T-helper 1 cell treated with Interleukin-12 subunit alpha and Interleukin-12 subunit beta and Interleukin-4 antibody, amounts not matched to agents 30 μg/mL and 1 μg/mL, for 36 hours (primary cell): Measurements from ENCODE around the gene PDSS2.

Experiments used
- H3K27ac Mint-ChIP-seq: one replicate; pipeline ENCODE4 v1.8.0; 2021; ENCODE audit warnings: mild to moderate bottlenecking, mixed read lengths
- H3K27me3 Mint-ChIP-seq: one replicate; pipeline ENCODE4 v1.8.0; 2021; ENCODE audit warnings: low read depth, mixed read lengths
- H3K36me3 Mint-ChIP-seq: one replicate; pipeline ENCODE4 v1.8.0; 2021; ENCODE audit warnings: low read depth, mixed read lengths
- H3K4me1 Mint-ChIP-seq: one replicate; pipeline ENCODE4 v1.8.0; 2021; ENCODE audit warnings: low read depth, mixed read lengths
- H3K4me3 Mint-ChIP-seq: one replicate; pipeline ENCODE4 v1.8.0; 2021; ENCODE audit warnings: mild to moderate bottlenecking, moderate library complexity, mixed read lengths
- H3K9me3 Mint-ChIP-seq: one replicate; pipeline ENCODE4 v1.8.0; 2021; ENCODE audit warnings: mixed read lengths

Gene PDSS2

DNA sequence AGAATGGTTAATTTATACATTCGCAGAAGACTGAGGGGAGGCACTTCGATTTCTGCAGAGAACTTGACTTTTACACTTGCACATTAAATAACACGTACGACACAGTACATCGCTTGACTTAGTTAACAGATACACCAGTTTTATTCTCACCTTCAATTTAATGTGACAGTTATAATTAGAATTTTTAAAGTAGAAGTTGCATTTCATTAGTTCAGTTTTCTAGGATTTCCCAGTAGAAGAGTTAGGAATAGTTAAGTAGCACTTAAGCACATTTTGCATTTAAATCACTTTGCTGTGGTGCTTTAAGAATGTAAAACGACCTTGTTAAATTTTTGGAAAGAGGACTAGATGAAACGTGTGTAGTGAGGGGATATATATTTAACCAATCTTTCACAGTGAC is 342.4 kb downstream of the PDSS2 start:
- H3K27me3 Mint-ChIP-seq: peaks cover 20% of the 10 kb centered on the region
- H3K4me3 Mint-ChIP-seq: no peak overlapping the region
- H3K9me3 Mint-ChIP-seq: no peaks in the 10 kb centered on the region
- peaks cover 14% of the 10 kb centered on the region for H3K4me1 Mint-ChIP-seq
- no peak overlapping the region for H3K27ac Mint-ChIP-seq
- H3K36me3 Mint-ChIP-seq: no peaks in the 10 kb centered on the region

DNA sequence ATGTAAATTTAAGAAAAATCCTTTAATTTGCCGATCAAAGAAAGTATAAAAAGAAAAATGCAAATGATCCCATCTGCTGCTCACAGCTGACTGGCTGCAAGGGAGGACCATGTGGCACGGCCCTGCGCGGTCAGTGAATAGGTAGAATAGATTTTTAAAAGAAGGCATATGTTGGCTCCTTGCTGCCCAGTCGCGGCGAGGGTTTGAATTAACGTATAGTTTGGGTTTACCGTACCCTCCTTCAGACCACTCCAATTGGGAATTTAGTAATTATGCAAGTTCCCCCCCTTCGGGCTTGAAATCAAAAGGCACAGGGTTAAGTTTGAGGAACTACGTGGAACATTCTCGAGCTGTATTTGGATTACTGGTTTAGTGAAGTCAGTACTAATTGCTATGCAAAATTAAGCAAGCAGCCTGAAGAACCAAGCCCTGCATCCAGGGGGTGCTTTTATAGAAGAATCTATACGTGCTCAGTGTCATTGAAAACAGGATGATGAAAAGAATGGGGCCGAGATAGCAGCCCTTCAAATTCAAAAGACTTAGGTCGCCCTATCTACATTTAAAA is 343.0 kb downstream of the PDSS2 start:
- Mint-ChIP-seq H3K27me3 (peaks cover 20% of the 10 kb centered on the region), H3K4me3 (peak overlapping the region; percentile 78), H3K36me3 (no peaks in the 10 kb centered on the region), H3K4me1 (peaks cover 14% of the 10 kb centered on the region), H3K9me3 (no peaks in the 10 kb centered on the region), H3K27ac (no peak overlapping the region)

GRCh38 chr6:107115695-107116327 is 343.6 kb downstream of the PDSS2 start:
- Mint-ChIP-seq H3K36me3 (no peaks in the 10 kb centered on the region), H3K4me1 (peaks cover 14% of the 10 kb centered on the region), H3K9me3 (no peaks in the 10 kb centered on the region), H3K4me3 (peak overlapping the region; percentile 78), H3K27me3 (peaks cover 20% of the 10 kb centered on the region), H3K27ac (no peak overlapping the region)

GRCh38 chr6:107114926-107115694 is 344.3 kb downstream of the PDSS2 start, which contains the start of gene BEND3:
TSS of gene BEND3 (minus strand) at chr6:107115515. CDS start at chr6:107099285, 16,230 bp downstream.
- peaks cover 20% of the 10 kb centered on the region for H3K27me3 Mint-ChIP-seq
- H3K9me3 Mint-ChIP-seq: no peaks in the 10 kb centered on the region
- H3K36me3 Mint-ChIP-seq: no peaks in the 10 kb centered on the region
- peaks cover 14% of the 10 kb centered on the region for H3K4me1 Mint-ChIP-seq
- H3K4me3 Mint-ChIP-seq: peak within 1 kb of the TSS; percentile 78
- no peak within 1 kb of the TSS for H3K27ac Mint-ChIP-seq

DNA sequence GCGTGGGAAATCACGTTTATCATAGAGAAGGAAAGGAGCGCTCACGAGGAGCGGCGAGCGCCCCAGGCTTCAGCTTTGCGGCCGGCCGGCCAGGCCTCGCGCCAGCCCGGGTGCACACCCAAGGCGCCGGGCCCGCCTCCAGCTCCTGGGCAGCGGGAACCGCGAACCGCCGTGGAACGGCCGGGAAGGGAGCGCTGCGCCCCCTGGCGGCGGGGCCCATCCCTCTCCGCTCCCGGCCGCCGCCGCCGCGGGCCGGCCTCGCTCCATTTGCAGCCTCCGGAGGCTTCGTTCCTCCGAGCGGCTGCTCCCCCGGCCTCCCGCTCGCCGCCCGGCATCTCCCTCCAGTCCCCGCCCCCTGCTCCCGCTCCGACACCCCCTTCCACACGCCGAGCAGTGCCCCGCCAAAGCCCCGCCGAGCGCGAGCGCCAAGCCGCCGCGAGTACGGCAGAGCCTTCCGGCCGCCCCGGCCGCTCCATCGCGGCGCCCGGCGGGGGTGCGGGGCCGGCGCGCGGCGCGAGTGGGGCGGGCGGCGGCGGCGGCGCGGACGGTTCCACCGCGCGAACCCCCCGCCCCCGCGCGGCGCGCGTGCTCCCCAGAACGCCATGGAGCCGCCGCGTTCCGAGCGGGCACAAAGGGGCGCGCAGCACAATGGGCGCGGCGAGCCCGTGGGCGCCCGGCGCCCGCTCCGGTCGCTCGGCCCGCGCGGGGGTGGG is 345.0 kb downstream of the PDSS2 start:
- Mint-ChIP-seq H3K4me3 (peak overlapping the region; percentile 73), H3K27ac (peak overlapping the region; percentile 29), H3K36me3 (no peaks in the 10 kb centered on the region), H3K4me1 (peaks cover 14% of the 10 kb centered on the region), H3K9me3 (no peaks in the 10 kb centered on the region), H3K27me3 (peaks cover 20% of the 10 kb centered on the region)

GRCh38 chr6:107110200-107110599 is 349.2 kb downstream of the PDSS2 start:
- H3K27ac Mint-ChIP-seq: no peak overlapping the region
- peaks cover 6% of the 10 kb centered on the region for H3K4me1 Mint-ChIP-seq
- no peak overlapping the region for H3K4me3 Mint-ChIP-seq
- no peaks in the 10 kb centered on the region for H3K36me3 Mint-ChIP-seq
- no peaks in the 10 kb centered on the region for H3K9me3 Mint-ChIP-seq
- H3K27me3 Mint-ChIP-seq: no peaks in the 10 kb centered on the region

- Mint-ChIP-seq H3K4me3 (no peak overlapping the region), H3K27me3 (no peaks in the 10 kb centered on the region), H3K27ac (no peak overlapping the region), H3K4me1 (peaks cover under 1% of the 10 kb centered on the region), H3K36me3 (no peaks in the 10 kb centered on the region), H3K9me3 (no peaks in the 10 kb centered on the region)
Observed at GRCh38 chr6:107108201-107108890, 351.0 kb downstream of the PDSS2 start.

- no peaks in the 10 kb centered on the region for H3K4me1 Mint-ChIP-seq
- no peak overlapping the region for H3K4me3 Mint-ChIP-seq
- no peaks in the 10 kb centered on the region for H3K27me3 Mint-ChIP-seq
- no peaks in the 10 kb centered on the region for H3K9me3 Mint-ChIP-seq
- H3K27ac Mint-ChIP-seq: no peak overlapping the region
- H3K36me3 Mint-ChIP-seq: no peaks in the 10 kb centered on the region
Observed at GRCh38 chr6:107107791-107108190, 351.6 kb downstream of the PDSS2 start.

- no peaks in the 10 kb centered on the region for H3K27me3 Mint-ChIP-seq
- H3K27ac Mint-ChIP-seq: no peak overlapping the region
- H3K4me1 Mint-ChIP-seq: no peaks in the 10 kb centered on the region
- no peaks in the 10 kb centered on the region for H3K36me3 Mint-ChIP-seq
- H3K4me3 Mint-ChIP-seq: no peak overlapping the region
- no peaks in the 10 kb centered on the region for H3K9me3 Mint-ChIP-seq
Observed at GRCh38 chr6:107106165-107106564, 353.2 kb downstream of the PDSS2 start.

DNA sequence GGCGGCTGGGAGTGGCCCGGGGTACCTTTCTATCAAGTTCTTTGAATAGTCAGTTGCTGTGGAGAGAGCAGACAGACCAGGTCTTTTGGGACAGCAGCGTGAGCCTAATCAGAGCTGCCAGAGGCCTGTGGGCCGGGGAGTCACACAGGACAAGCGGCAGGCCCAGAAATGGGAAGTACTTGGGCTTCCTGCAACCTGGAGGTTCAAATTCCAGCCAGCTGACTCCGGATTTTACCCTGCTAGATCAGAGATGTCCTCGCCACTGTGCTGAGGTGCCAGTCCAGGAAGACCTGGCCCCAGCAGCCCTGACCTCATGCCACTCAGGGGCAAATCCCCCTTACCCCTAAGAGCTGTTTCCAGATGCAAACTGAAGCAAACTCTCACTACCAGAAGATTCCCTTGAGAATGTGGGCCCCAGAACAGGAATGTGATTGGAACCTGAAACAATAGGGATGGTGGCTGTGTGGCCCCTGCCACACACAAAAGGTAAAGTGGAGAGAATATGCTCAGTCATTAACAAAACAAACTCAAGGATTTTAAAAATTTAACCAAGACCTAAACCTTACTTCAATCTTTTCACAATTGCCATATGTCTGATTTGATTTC is 353.8 kb downstream of the PDSS2 start:
- Mint-ChIP-seq H3K4me3 (no peak overlapping the region), H3K9me3 (no peaks in the 10 kb centered on the region), H3K4me1 (no peaks in the 10 kb centered on the region), H3K36me3 (no peaks in the 10 kb centered on the region), H3K27me3 (no peaks in the 10 kb centered on the region), H3K27ac (no peak overlapping the region)

DNA sequence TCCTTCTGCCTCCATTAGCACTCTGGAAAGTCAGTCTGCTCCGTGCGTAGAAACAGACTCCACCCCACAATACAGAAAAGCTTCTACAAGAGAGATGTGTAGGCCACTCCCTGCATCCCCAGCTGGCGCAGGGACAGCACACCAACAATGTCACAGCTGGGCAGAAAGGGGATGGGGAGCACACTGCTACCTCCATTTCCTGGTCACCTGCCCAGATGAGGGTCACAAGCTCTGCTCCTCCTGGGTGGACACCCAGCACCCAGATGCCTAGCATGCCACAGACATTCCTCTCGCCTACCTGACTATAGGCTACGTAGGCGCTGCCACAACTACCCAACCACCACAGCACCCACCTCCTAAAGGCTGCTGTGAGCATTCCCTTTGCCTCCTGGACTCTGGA is 356.3 kb downstream of the PDSS2 start:
- H3K36me3 Mint-ChIP-seq: no peaks in the 10 kb centered on the region
- H3K4me1 Mint-ChIP-seq: peaks cover 1% of the 10 kb centered on the region
- no peak overlapping the region for H3K27ac Mint-ChIP-seq
- H3K9me3 Mint-ChIP-seq: no peaks in the 10 kb centered on the region
- no peak overlapping the region for H3K4me3 Mint-ChIP-seq
- no peaks in the 10 kb centered on the region for H3K27me3 Mint-ChIP-seq
